ENCODE results near the gene SH3PXD2B. TPM values are rescaled to one million over a fixed set of nuclear protein-coding genes. Genes with fewer than 3 reads are reported as not detected.
A peak's percentile ranks its signal among the peaks of the same experiment; 100 is the strongest.
"Not testable (repeated sequence)": the region's sequence is repeated elsewhere in the genome, so short reads cannot be mapped to it uniquely, and the experiment has no call there.

Gene SH3PXD2B
- polyA plus RNA-seq, 1 donor: 33.0 TPM

DNA sequence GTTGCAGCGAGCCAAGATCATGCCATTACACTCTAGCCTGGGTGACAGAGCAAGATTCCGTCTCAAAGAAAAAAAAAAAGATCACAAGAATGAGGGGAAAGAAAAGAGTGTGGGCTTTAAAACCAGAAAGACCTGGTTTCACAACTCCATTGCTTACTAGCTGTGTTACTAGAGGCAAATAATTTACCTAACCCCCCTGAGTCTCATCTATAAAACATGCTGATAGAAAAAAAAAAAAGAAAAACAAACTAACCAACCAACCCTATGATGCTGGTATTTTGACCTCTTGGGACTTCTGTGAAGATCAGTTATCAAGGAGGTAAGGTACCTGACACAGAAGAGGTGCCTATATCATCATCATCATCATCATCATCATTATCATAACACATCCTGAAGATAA, 110.6 kb downstream of the SH3PXD2B start:
- no peak for DNase-seq

DNA sequence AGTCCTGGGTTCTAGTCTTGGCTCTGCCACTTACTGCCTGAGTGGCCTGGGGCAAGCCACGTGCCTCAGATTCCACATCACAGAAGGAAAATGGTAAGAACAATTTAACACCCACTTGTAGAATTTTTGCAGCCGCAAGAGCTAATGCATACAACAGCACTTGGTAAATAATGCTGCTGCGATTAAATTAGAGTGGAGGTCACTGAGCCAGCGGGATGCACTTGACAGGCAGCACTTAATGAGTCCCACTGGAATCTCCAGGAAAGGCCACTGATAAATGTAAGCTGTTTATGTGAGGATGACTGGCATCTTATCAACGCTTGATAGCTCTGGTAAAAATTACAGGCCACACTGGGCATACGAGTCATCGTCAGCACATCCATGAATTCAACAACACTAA, 111.4 kb downstream of the SH3PXD2B start:
- DNase-seq: no peak

DNA sequence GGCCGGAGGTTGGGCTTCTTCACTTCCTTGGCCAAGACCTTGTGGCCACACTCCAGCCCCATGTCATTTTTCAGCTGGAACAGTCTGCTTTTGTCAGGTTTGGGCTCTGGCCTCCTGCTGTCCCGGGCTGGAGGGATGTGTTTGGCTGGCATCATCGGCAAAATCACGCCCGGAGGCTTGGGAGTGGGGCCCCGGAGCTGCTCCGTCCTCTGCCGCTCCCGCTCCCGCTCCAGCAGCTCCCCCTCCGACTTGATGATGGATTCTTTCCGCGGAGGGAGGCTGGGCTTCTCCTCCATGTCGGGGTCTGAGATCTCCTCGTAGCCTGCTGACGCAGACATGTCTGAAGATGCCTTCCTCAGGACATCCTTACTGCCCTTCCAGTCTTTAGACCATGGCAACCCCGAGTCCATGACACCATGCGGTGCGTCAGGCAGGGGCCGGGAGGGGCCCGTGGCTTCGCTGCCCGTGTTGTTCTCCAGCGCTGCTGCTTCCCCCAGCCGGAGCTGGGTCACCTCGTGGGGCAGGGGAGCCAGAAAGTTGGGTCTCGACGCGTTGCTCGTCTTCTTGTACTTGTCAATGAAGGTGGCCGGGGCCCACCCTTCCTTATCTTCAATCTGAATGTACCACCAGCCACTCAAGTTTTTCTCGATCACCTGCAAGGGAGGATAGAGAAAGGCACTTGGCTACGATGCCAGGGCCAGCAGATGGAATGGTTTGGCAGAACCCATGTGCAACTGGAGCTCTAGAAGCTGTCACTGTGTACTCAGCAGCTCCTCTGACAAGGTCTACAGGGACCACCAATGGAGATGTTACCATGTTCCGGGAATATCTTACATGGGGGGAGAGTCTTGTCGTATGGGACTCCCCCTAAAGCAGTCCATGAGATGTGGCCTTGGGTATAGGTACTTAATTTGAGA, 114.8 kb downstream of the SH3PXD2B start:
- DNase-seq: no peak

DNA sequence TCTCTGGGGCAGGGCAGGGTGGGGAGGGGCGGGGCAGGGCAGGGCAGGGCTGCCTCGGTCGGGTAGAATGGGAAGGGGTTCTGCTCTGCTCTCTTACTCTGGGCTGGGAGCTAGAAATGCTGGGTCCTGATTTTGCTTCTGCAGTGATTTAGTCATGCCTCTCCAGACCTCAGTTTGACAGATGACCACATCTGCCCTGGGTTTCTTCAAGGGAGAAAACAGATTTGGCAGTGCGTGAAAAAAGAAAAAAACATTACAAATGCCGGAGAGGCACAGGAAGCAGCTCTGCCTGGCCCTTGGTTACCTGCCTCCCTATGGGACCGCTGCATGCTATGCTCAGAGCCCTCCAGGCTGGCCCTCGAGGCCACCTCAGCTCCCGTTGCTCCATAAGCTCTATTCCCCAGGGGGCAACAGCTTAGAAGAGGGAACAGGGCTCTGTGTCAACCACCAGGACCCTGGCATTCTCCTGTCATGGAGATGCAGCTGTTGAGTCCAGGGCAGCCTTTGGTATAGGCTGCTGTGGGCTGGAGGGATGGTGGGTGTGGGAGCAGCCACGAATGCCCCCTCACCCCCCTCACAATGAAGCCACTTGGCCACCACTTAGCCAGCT, 117.5 kb downstream of the SH3PXD2B start:
- no peak for DNase-seq

DNA sequence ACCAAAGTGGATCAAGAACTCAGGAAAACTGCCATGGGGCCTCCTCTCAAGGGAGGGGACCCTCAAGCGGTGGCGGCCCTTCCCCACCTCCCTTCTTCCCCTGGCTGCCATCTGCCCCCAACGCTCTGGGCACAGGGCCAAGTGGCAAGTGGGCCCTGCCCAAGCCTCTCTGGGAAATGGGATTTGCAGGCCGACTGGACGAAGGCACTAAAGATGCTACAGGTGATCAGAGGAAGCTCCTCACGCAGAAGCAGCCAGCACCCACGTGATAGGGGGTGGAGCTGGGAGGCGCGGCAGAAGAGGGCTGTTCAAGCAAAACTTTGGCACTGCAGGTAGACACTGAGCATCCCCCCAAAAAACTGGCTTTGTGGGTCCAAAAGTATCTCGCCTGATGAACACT, 118.1 kb downstream of the SH3PXD2B start:
- DNase-seq: no peak

DNA sequence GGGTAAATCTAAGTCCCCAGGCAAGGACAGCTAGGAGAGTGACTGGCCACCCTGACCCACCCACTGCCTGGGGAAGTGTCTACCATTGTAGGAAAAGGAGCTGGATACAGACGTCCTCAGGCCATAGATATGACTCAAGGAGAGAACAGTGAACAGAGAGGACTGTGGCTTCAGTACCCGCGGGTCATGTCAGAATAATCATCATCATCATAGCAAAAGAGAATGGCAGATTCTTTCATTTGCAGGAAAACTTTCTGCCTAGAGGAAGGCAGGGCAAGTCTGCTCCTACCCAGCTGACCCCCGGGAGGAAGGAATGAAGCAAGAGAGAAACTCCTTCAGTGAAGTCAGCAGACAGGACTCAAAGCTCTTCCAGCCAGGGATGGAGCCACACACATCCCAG, 118.6 kb downstream of the SH3PXD2B start:
- DNase-seq: no peak

DNA sequence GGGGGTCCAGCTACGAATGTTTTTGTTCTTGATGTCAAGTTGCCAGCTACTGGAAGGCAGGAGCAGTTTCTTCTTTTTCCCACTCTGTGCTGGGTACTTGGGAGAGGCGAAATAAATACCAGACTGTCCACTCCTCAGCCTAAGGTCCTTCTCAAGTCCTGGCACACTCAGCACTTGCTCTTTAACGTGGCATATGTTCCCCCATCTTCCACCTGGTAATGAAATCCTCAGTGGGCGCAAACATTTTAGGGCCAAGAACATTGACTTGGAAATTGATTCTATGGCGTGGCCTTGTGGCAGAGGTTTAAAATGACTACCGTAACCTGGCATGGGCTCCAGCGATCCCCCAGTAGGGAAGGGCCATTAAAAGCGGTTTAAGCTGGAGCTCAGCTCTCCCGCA, 119.7 kb downstream of the SH3PXD2B start:
- no peak for DNase-seq

DNA sequence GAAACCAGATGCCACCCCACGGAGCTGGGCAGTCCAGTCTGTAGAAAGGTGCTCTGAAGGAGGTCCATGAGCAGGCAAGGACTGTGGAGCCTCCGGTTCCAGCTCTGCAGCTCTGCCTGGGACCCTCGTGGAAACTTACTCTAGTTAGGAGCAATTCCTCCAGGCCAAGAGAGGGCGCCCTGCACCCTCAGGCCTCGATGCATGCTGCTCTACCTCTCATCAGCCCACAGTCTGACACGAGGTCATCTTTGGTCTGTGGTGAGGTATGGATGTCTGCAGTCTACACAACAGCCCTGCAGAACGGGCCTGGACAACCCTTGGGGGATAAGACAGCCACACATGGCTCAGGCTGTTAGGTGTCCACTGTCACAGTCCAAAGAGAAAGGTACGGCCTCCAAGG, 120.1 kb downstream of the SH3PXD2B start:
- DNase-seq: no peak

DNA sequence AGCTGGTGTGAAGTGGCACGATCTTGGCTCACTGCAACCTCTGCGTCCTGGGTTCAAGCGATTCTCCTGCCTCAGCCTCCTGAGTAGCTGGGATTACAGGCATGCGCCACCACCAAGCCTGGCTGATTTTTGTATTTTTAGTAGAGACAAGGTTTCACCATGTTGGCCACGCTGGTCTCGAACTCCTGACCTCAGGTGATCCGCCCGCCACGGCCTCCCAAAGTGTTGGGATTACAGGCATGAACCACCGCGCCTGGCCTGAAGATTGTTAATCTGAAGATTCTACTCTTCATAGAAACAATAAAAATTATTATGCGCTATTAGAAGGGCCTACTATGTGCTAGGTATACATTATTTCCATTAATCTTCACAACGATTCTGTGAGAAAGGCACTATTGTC, 127.4 kb downstream of the SH3PXD2B start:
- DNase-seq: not testable (repeated sequence)

DNA sequence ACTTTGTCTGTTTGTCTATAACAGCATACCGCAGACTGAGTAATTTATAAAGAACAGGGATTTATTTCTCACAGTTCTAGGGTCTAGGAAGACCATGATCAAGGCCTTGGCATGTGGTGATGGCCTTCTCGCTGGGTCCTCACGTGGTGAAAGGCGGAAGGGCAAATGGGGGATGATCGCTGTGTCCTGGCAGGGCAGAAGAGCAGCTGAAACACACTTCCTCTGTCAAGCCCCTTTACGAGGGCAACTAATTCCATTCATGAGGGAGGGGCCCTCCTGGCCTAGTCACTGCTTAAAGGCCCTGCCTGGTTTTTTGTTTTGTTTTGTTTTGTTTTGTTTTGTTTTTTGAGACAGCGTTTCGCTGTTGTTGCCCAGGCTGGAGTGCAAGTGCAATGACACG, 128.9 kb downstream of the SH3PXD2B start:
- no peak for DNase-seq

DNA sequence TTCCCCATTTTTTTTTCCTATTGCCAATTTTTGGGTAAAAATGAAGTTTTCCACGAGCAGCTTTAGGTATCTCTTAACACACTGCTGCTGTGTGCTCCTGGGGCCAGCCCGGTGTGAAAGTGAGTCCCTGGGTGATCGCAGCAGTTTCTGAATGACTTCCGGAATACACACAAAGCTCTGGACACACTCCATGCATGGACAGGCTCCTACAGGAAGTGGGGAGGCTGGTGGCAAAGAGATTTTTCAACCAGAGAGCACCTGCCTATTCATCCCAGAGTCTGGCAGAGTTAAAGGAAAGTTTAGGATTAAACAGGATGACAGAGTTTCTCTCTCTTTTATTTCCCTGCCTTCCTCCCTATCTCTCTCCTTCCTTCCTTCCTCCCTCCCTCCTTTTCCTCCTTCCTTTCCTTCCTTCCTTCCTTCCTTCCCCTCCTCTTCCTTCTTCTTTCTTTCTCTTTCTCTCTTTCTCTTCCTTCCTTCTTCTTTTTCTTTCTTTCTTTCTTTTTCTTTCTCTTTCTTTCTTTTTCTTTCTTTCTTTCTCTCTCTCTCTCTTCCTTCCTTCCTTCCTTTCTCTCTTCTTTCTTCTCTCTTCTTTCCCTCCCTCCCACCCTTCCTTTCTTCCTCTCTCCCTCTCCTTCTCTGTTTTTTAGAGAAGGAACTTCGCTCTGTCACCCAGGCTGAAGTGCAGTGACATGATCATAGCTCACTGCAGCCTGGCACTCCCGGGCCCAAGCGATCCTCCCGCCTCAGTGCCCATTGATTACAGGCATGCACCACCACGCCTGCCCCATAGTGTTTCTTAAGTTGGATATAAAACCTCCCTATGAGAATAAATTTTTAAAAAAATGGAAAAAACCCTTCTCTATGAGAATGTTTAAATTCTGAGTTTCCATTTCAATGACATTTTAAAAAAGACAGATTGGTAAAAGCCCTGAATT, 132.0 kb downstream of the SH3PXD2B start:
- DNase-seq: peak; percentile 25

DNA sequence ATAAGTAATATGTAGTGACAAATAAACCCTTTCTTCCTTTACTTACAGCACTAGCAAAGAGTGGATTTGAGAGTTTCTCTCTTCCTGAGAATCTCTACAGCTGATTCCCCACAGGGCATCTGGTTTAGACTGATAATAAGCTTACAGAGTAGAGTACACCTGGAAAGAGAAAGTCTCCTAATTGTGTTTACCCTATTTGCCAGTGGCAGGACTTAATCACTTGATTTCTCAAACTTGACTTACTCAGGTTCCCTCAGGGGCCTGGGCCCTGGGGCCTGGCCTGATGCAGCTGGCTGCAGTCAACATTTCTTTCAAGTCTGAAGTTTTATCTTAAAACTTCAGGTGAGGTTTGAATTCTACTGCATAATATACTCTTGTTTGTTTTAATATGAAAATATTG, 132.7 kb downstream of the SH3PXD2B start:
- no peak for DNase-seq

DNA sequence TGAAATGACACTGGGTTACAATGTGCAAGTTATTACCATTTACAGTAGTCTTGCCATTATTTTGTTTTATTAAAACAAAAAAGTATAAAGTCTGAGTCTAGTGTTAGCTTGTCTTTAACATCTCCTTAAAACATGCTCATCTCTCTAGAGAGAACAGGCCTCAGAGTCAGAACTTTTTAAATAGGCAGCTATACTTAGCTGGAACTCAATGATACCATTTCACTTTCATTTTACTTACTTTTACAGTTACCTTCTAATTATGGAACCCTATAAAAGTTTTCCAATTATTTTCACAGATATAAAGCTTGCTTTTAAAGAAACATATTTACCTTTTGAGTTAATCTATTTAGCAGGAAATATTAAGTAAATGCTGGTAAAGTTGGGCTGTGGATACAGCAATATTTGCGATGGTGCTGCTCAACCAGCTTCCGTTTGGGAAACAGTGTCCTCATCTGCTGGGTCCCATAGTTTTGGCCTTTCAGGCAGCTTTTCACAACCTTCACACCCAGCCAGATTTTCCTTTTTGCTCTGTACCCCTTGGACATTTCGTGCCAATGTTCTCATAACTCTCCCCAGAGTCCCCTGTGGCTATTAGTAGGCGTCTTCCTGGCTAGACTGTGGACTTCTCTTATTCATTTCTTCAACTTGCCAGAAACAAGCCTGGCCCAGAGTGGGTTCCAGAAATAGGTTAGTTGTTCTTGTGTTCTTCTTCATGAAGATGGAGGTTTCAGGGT, 134.4 kb downstream of the SH3PXD2B start:
- DNase-seq: no peak

DNA sequence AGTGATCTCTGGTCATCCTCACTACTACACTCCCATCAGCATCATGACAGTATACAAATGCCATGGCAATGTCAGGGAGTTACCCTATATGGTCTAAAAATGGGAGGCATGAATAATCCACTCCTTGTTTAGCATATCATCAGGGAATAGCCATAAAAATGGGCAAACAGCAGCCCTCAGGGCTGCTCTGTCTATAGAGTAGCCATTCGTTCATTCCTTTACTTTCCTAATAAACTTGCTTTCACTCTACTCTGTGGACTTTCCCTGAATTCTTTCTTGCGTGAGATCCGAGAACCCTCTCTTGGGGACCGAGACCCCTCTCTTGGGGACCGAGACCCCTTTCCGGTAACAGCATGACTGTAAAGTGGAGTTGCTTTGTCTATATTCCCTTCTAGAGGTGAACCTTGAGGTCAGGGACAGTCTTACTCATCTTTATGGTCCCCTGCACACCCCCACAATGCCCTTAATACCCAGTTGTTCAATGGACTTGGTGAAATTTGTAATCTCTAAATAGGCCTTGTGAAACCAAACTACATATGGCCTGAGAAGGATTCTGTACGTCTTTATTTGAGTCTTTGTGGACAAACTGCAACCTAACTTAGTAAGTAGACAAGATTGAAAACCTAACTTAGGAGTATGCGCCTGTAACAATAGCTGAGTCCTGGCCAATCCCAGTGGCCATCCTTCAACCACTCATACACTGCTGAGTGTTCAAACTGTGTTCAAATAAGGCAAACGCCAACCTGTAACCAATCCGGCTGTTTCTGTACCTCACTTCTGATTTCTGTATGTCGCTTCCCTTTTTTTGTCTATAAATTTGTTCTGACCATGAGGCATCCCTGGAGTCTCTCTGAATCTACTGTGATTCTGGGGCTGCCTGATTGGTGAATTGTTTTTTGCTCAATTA, 138.5 kb downstream of the SH3PXD2B start:
- DNase-seq: no peak

DNA sequence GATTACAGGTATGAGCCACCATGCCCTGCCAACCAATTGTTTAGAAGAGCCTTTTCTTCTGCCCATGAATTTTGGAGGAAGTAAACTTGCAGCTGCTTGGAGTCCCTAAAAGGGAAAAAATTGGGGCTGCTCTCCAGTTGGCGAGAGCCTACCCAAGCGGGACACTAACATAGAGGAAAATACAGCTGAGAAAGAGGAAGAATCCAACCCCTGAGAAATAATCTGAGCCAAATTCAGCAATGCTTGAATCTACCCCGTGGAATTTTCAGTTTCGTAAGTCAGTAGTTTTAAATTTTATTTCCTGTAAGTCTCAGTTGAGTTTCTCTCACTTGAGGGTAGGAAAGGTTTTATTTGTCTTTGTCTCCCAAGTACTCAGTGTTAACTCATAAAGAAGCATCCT, 140.4 kb downstream of the SH3PXD2B start:
- DNase-seq: no peak

DNA sequence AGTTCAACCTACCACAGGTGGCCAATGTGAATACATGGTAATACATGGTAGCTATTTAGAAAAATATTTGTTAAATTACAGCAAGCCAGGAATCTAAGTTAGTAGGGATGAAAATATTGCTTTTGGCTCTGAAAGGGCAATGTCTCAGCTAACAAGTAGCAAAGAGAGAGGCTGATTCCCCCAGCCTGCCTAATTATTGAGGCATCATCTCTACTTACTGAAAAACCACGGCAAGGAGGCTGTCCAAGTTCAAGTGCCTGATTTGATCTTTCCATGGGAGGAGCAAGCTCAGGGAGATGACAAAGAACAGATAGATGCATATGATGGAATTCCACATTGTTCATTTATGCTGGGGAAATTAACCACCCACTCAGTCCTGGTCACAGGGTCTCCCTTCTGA, 142.0 kb downstream of the SH3PXD2B start:
- no peak for DNase-seq

DNA sequence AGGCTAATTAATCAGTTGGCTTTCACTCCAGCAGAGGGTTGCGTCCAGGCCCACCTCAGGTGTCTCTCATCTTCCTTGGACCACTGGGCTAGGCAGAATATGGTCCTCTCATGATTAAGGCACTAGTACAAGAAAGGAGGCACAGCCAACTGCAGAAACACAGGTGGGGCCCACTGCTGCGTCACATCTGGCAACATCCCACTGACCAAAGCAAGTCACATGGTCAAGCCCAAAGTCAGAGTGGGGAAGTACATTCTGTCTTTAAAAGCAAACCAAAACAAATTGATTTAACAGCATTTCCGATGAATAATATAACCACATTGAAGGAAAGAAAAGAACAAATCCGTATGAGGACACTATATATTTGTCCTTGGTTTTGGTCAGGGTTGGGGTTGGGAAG, 142.7 kb downstream of the SH3PXD2B start:
- no peak for DNase-seq

DNA sequence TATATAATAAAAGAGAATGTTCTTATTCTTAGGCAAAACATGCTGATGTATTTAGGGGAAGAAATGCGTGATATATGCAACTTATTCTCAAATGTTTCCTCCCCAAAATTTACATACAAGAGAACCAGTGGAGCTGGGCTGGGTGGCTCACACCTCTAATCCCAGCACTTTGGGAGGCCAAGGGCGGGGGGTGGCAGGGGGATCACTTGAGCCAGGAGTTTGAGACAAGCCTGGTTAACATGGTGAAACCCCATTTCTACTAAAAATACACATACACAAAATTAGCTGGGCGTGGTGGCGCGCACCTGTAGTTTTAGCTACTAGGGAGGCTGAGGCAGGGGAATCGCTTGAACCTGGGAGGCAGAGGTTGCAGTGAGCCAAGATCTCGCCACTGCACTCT, 143.3 kb downstream of the SH3PXD2B start:
- no peak for DNase-seq

DNA sequence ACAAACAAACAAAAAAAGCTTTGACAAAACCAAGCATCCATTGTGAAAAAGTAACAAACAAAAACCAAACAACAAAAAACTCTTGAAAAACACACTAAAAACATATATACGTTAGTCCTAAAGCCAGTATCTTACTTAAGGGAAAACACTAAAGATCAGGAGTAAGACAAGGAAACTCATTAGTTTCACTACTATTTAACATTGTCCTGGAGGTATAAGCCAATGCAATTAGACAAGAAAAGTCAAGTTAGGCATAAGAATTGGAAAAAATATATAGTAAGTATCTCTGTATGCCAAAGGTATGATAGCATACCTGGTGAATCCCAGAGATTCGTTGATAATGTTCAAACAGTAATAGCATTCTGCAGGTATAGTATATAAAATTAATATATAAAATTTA, 148.9 kb downstream of the SH3PXD2B start:
- DNase-seq: no peak

DNA sequence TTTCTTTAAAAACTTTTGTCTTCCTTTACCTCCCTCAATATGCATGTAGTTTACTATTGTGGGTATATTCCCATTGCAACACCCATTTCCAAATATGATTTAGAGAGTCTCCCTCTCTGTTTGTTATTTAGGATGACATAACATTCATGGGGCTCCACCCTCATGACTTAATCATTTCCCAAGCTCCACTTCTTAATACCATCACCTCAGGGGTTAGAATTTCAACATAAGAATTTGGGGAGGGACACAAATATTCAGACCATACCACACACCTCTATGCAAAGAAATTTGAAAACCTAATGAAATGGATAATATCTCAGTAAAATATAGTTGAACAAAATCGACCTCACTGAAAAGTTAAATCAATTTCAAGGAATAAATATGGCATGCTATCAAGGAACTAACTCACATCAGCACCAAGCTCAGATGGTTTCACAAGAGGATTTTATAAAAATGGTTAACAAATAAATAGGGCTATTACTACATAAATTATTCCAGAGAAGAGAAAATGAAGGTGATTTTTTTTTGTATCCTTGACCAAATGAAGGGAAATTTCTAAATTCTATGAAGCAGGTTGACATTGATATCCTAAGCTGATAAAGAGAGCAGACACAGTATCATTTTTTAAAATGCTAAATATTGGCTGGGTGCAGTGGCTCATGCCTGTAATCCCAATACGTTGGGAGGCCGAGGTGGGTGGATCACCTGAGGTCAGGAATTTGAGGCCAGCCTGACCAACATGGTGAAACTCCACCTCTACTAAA, 150.6 kb downstream of the SH3PXD2B start:
- DNase-seq: no peak
